SU-DHL-6 (cell line): ENCODE results near the gene HIKESHI.

ENCODE experiments used
- H2AFZ ChIP-seq: fragments of 200-600 bp; sonication (generic); 2 replicates; pipeline ENCODE4 v1.6.1; 2014; ENCODE audit warnings: low read depth, mild to moderate bottlenecking, moderate library complexity, mixed read lengths, antibody characterized with exemption, low read length; ENCODE audit not compliant: severe bottlenecking
- H3F3A ChIP-seq: fragments of 200-600 bp; shearing (Covaris generic); 2 replicates; pipeline ENCODE4 v1.6.0; 2016; ENCODE audit warnings: antibody characterized with exemption, mild to moderate bottlenecking; ENCODE audit not compliant: insufficient read depth
- H3K27ac ChIP-seq: fragments of 200-600 bp; sonication (generic); 2 replicates; pipeline ENCODE4 v1.5.1; 2016; ENCODE audit warnings: low read depth, mild to moderate bottlenecking, low read length, moderate library complexity, mixed read lengths
- H3K27me3 ChIP-seq: fragments of 200-600 bp; sonication (generic), shearing (Covaris generic); 2 replicates; pipeline ENCODE4 v1.6.0; 2014; ENCODE audit warnings: mild to moderate bottlenecking, low read length
- H3K36me3 ChIP-seq: fragments of 200-600 bp; sonication (generic); 2 replicates; pipeline ENCODE4 v1.6.1; 2014; ENCODE audit warnings: mild to moderate bottlenecking, low read length, mixed read lengths
- H3K4me2 ChIP-seq: fragments of 300-600, 200-600 bp; shearing (Covaris generic), sonication (generic); 2 replicates; pipeline ENCODE4 v1.6.0; 2014; ENCODE audit warnings: low read length, low read depth, mild to moderate bottlenecking; ENCODE audit not compliant: poor library complexity, severe bottlenecking
- H3K4me3 ChIP-seq: fragments of 200-600 bp; sonication (generic); 2 replicates; pipeline ENCODE4 v1.5.1; 2014; ENCODE audit warnings: antibody characterized with exemption, low read length, mild to moderate bottlenecking, mixed read lengths; ENCODE audit not compliant: insufficient read depth, poor library complexity, severe bottlenecking
- H3K79me2 ChIP-seq: fragments of 200-600 bp; sonication (generic); 2 replicates; pipeline ENCODE4 v1.6.1; 2014; ENCODE audit warnings: mild to moderate bottlenecking, low read length, moderate library complexity; ENCODE audit not compliant: insufficient read depth
- H3K9ac ChIP-seq: fragments of 200-600 bp; sonication (generic); 2 replicates; pipeline ENCODE4 v1.7.0; 2014; ENCODE audit warnings: mild to moderate bottlenecking, low read length
- H3K9me2 ChIP-seq: fragments of 200-600 bp; sonication (generic); replicated peaks from 2 replicates; pipeline ENCODE4 v1.6.1; 2014; ENCODE audit warnings: low read length; ENCODE audit not compliant: insufficient read depth
- H3K9me3 ChIP-seq: fragments of 200-600 bp; sonication (generic); 2 replicates; pipeline ENCODE4 v1.6.1; 2014; ENCODE audit warnings: low read length, mixed read lengths; ENCODE audit not compliant: insufficient read depth
- H4K20me1 ChIP-seq: fragments of 200-600 bp; sonication (generic); 2 replicates; pipeline ENCODE4 v1.6.1; 2014; ENCODE audit warnings: low read depth, mild to moderate bottlenecking, antibody characterized with exemption, low read length, moderate library complexity, mixed read lengths
- CTCF ChIP-seq: fragments of 200-600 bp; sonication (generic); IDR thresholded peaks from one replicate; pipeline ENCODE4 v1.5.1; 2017; ENCODE audit warnings: antibody characterized with exemption, mild to moderate bottlenecking, low read length, moderate library complexity; ENCODE audit not compliant: insufficient read depth, poor library complexity, severe bottlenecking
- EZH2phosphoT487 ChIP-seq: fragments of 200-600 bp; sonication (generic), shearing (Covaris generic); conservative IDR thresholded peaks from 2 replicates; pipeline ENCODE4 v1.6.1; 2018; ENCODE audit warnings: mild to moderate bottlenecking, antibody characterized with exemption, low read length, moderate library complexity, mixed read lengths

The HIKESHI gene

GRCh38 chr11:86372041-86372440, 70.0 kb downstream of the HIKESHI start:
- Histone ChIP-seq H3K9me3 (no peaks in the 10 kb centered on the region), H4K20me1 (no peaks in the 10 kb centered on the region), H3F3A (no peaks in the 10 kb centered on the region), H3K27me3 (no peaks in the 10 kb centered on the region), H3K27ac (no peak overlapping the region), H3K9me2 (no peaks in the 10 kb centered on the region), H3K9ac (no peak overlapping the region), H2AFZ (no peak overlapping the region), H3K79me2 (no peaks in the 10 kb centered on the region), H3K4me2 (no peak overlapping the region), H3K4me3 (no peak overlapping the region), H3K36me3 (no peaks in the 10 kb centered on the region)
- TF ChIP-seq EZH2phosphoT487: no peak
- no peak for TF ChIP-seq CTCF

- no peaks in the 10 kb centered on the region for H4K20me1 ChIP-seq
- no peak overlapping the region for H2AFZ ChIP-seq
- no peaks in the 10 kb centered on the region for H3K9me2 ChIP-seq
- no peaks in the 10 kb centered on the region for H3K36me3 ChIP-seq
- H3K4me2 ChIP-seq: no peak overlapping the region
- no peak overlapping the region for H3K27ac ChIP-seq
- H3K27me3 ChIP-seq: no peaks in the 10 kb centered on the region
- no peak overlapping the region for H3K4me3 ChIP-seq
- H3K9ac ChIP-seq: no peak overlapping the region
- no peaks in the 10 kb centered on the region for H3K9me3 ChIP-seq
- H3K79me2 ChIP-seq: no peaks in the 10 kb centered on the region
- H3F3A ChIP-seq: no peaks in the 10 kb centered on the region
- no peak for TF ChIP-seq EZH2phosphoT487
- TF ChIP-seq CTCF: no peak
Observed at GRCh38 chr11:86372586-86372985, 70.5 kb downstream of the HIKESHI start.

DNA sequence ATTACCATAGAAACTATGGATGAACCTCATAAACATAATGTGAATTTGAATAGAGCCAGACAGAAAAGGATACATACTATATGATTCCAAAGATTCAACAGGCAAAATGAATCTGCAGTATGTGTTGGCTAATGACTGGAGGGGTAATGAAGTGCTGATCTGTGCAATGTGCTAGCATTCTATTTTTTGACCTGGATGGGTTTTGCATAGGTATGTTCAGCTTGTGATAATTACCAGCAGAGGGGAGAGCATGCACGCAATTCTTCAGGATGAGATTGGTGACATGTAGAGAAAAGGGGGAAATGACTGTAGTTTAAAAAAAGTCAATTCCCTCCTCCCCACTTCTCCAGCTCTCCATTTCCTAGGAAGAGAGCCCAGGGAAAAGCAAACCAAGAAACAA, 72.0 kb downstream of the HIKESHI start:
- no peak for TF ChIP-seq EZH2phosphoT487
- TF ChIP-seq CTCF: no peak
- Histone ChIP-seq H4K20me1 (no peaks in the 10 kb centered on the region), H3K27ac (no peak overlapping the region)

More for the DNA sequence above, 72.0 kb downstream of the HIKESHI start:
- Histone ChIP-seq H3K4me2 (no peak overlapping the region), H3K9me3 (no peaks in the 10 kb centered on the region), H3K36me3 (no peaks in the 10 kb centered on the region), H3K9ac (no peak overlapping the region), H3K4me3 (no peak overlapping the region), H3K9me2 (no peaks in the 10 kb centered on the region), H2AFZ (no peak overlapping the region), H3K27me3 (no peaks in the 10 kb centered on the region), H3F3A (no peaks in the 10 kb centered on the region), H3K79me2 (no peaks in the 10 kb centered on the region)
